Colon (tissue), 2 donors: Measurements from ENCODE around the gene CABLES2.

Experiments used
- FAIRE-seq: peaks from 2 replicates; lab custom pipeline; 2012; peaks lifted over from hg19 to GRCh38; lab: Jason Lieb, UNC
- donor health status: control.
- donor health status: control.

Gene CABLES2

DNA sequence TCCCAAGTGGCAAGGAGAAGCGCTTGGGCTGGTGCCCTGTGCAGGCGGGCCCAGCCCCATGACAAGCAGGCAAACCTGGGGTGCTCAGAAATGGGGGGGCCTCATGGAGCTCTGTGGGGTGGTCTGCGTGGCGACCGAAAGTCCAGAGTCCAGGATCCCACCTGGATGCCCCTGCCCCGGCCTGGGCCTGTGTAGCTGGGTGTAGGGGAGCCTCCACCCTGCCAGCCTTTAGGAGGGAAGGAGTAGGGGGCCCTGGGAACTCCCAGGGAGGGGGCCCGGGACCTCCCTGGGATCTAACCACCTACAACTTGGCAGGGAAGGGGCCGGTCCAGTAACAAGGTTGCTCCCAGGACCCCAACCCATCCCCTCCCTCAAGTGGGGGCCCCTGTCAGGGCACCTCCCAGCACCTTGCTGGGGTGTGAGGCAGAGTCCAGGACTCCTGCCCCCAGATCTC lies 35.5 kb downstream of the CABLES2 start:
- no peak for FAIRE-seq

DNA sequence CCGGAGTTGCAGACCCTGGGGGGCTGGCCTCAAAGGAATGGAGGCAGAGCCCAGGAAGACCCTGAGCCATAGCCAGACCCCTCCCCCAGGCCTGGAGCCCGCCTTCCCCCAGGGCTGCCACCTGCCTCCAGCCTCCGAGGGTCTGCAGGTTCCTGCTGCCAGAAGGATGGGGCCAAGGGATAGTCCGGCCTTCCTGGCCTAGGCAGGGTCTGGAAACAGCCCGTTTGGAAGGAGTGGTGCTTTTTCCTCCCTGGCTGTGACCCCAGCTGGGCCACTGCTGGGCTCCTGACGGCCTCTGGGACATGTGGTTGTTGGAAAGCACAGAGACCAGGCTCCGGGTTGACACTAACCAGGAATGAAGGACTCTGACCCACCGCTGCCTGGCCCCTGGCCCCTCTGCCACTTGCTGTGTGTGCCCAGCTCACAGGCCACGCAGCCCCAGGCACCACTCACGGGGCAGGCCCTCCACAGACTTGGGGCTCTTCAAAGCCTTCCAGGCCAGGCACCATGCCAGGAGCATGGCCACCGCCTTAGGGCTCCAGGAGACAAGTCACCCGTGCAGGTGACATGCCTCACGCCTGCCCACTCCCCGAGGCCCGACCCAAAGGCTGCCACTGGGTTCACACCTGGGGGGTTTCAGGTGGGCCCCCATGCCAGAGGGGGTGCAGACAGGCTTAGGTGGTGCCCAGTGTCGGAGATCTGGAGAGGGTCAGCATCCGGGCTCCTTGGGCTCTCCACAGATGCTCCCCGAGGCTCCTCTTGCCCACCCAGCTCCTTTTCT lies 36.1 kb downstream of the CABLES2 start:
- no peak for FAIRE-seq

DNA sequence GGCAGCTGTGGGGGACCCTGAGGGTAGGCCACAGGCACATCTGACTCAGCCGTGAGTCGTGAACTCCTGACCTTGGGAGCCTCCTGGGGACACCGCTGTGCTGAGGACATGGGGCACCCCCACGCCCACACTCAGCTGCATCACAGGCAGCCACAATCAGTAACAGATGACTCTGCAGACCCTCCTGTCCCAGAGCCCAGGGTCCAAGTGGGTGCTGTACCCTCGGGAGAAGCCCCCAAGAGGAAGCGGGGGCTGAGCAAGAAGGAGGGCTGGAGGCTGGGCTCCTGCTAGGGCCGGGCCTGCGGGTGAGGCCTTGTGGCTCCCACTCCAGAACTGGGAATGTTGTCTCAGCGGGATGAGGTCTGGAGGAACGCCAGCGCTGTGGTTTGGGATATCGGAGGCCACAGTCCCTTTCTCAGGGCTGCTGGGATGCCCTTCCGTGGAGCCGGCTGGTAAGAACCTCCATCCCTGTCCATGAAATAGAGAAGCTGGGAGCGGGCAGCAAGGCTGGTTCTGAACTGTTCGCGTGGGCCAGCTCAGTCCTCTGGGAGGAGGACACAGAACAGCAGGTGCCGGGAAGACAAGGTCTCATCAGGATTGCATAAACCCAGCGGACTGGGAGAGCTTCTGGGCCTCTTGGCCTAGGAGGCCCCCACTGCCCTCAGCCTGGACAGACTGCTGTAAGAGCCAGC lies 36.8 kb downstream of the CABLES2 start:
- no peak for FAIRE-seq

DNA sequence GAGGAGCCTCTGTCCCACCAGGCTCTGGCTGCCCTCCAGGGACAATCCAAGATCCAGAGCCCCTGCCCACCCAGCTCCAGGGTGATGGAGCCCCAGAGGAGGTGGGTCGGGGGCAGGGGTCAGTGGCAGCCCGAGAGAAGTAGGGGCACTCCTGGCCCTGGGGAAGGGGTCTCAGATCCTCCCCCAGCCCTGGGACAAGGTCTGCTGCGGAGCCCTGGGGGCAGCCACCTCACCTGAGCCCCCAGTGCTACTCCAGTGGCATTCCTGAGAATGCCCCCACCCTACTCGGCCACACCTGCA lies 37.3 kb downstream of the CABLES2 start:
- FAIRE-seq, result no peak

- FAIRE-seq, result no peak
Measured at GRCh38 chr20:62368976-62369814, 37.9 kb downstream of the CABLES2 start.

GRCh38 chr20:62368392-62368975 lies 38.6 kb downstream of the CABLES2 start:
- FAIRE-seq, result no peak

GRCh38 chr20:62367633-62368391 lies 39.3 kb downstream of the CABLES2 start:
- no peak for FAIRE-seq

DNA sequence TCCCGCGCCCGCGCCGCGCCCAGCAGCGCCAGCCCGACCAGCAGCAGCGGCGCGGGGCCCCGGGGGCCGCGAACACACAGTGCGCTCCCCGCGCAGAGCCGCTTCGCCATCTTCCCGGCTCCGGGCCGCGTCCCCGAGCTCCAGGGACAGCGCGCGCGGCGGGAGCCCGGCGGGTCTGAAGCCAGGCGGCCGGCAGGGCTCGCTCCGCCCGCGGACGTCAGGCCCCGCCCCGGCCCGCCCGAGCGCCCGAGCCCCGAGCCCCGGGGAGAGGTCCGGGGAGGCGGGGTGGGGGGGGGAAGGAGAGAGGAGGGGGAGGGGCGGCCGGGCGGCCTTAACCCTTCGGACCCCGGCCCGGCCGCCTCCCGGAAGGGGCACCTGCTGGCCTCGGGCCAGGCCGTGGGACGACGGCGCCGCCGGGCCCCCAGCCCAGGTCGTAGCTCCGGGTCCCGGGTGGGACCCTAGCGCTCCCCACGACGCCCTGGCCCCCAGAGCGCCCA lies 39.9 kb downstream of the CABLES2 start, which contains the start of gene LAMA5:
Gene LAMA5, minus strand, starts transcription at position 177 of the 497 bp plus-strand sequence. Its CDS starts 67 bp downstream, at position 110.
- FAIRE-seq, result no peak

- no peak for FAIRE-seq
Measured at GRCh38 chr20:62366370-62367135, 40.5 kb downstream of the CABLES2 start.

GRCh38 chr20:62365814-62366369 lies 41.2 kb downstream of the CABLES2 start:
- FAIRE-seq, result no peak

DNA sequence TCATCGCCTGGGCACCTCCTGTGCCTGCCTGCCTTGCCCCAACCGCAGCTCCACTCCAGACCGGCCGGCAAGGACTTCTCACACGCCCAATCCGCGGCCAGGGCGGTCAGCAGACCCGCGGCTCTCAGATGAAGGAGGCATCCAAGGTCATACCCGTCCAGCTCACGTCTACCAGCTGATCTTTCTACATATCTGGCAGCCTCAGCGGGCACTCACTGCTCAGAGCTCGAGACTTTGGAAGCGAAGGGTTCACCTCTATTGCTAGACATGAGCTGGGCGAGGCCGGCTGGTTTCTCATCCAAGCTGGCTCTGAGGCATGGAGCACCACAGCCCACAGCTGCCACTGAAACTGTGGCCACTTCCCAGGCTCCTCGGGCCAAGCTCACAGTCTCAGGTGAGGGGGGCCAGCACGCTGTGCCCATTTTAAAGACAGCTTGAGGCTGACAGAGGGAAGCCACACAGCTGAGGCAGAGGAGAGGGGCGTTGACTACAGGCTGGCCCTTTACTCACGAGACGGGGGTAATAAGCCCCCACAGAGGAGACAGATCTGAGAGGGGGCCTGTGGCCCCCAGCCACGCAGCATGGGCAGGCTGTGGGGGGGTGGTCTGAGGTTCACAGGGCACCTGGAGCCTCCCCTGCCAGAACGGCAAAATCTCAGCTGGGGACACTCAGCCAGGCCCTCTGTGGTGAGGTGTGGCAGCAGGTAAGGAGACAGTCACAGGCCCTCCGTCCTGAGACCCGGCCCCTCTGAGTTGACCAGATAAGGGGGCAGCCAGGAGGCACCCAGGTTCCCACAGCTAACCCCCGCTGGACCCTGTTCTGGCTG lies 42.0 kb downstream of the CABLES2 start:
- FAIRE-seq, result no peak

GRCh38 chr20:62363920-62364851 lies 42.9 kb downstream of the CABLES2 start:
- no peak for FAIRE-seq

GRCh38 chr20:62362991-62363919 lies 43.8 kb downstream of the CABLES2 start:
- no peak for FAIRE-seq

DNA sequence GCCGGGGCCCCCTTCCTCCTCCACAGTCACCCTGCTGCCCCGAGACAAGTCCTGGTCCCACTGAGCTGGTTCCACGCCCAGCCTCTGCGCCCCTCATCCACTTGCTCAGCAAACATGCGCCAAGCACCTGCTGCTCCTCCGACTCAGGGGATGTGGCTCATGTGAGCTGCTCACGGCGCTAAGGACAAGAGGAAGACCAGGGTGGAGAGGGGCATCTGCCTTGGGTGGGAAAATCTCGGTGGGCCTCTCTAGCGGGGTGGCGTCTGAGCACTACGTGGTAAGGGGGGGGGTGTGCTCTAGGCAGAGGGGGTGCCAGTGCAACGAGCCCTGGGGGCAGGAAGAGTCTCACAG lies 44.5 kb downstream of the CABLES2 start:
- no peak for FAIRE-seq

- FAIRE-seq, result no peak
Measured at GRCh38 chr20:62361799-62362589, 45.1 kb downstream of the CABLES2 start.
